MCF 10A (cell line): ENCODE data around the gene THADA. TPM values are rescaled to one million over a fixed set of nuclear protein-coding genes. Genes with fewer than 3 reads are reported as not detected.

Experiments
- BruUV-seq: library from RNA; stranded (reverse); fragments of 400-500 nt; replicated peaks from 2 replicates; lab custom pipeline; 2021; lab: Mats Ljungman, UMichigan
- CTCF ChIA-PET: fragments of 300-600 bp; sonication (Branson Sonifier 250); formaldehyde crosslinking; extraction: SDS; loops from one replicate; lab custom pipeline; 2021; ENCODE audit warnings: antibody characterized with exemption, inconsistent platforms; lab: Yijun Ruan, JAX
- POLR2A ChIA-PET: fragments of 300-600, 350-650 bp; sonication (Branson Sonifier 250); formaldehyde crosslinking; extraction: SDS; loops from one replicate; lab custom pipeline; 2020; ENCODE audit warnings: antibody characterized with exemption, inconsistent platforms; lab: Yijun Ruan, JAX
- DNase-seq: peaks from one replicate; pipeline ENCODE4 v3.0.0-alpha.2; 2018; ENCODE audit not compliant: unreplicated experiment
- H3K27ac Mint-ChIP-seq: one replicate; pipeline ENCODE4 v1.8.0; 2022; ENCODE audit warnings: mild to moderate bottlenecking, low read depth, mixed read lengths; ENCODE audit not compliant: unreplicated experiment
- H3K27me3 Mint-ChIP-seq: one replicate; pipeline ENCODE4 v1.8.0; 2022; ENCODE audit warnings: mixed read lengths; ENCODE audit not compliant: insufficient read depth, unreplicated experiment
- H3K36me3 Mint-ChIP-seq: one replicate; pipeline ENCODE4 v1.8.0; 2022; ENCODE audit warnings: mild to moderate bottlenecking, moderate library complexity, mixed read lengths; ENCODE audit not compliant: insufficient read depth, unreplicated experiment
- H3K4me1 Mint-ChIP-seq: one replicate; pipeline ENCODE4 v1.8.0; 2022; ENCODE audit warnings: mixed read lengths; ENCODE audit not compliant: insufficient read depth, unreplicated experiment
- H3K4me3 Mint-ChIP-seq: one replicate; pipeline ENCODE4 v1.8.0; 2022; ENCODE audit warnings: mild to moderate bottlenecking, moderate library complexity, mixed read lengths; ENCODE audit not compliant: unreplicated experiment
- H3K9me3 Mint-ChIP-seq: one replicate; pipeline ENCODE4 v1.8.0; 2022; ENCODE audit warnings: mixed read lengths; ENCODE audit not compliant: unreplicated experiment
- intact Hi-C: fragments of 100-400 bp; cut with micrococcal nuclease; formaldehyde crosslinking; loops from 2 replicates; pipeline ENCODE4 v1.14.1; 2022
- total RNA-seq: library from RNA; stranded (reverse); gene quantifications from 2 replicates; pipeline ENCODE4 v1.2.3, GENCODE V29; 2022
- TF ChIP-seq, protein P1 (sequence below): fragments of 200-600 bp; IDR thresholded peaks from one replicate; pipeline ENCODE4 v1.8.0; 2022; ENCODE audit warnings: antibody characterized with exemption, mild to moderate bottlenecking; ENCODE audit not compliant: unreplicated experiment

THADA gene
- total RNA-seq, 1 experiment from 2014 or later, result 49.8 TPM

DNA sequence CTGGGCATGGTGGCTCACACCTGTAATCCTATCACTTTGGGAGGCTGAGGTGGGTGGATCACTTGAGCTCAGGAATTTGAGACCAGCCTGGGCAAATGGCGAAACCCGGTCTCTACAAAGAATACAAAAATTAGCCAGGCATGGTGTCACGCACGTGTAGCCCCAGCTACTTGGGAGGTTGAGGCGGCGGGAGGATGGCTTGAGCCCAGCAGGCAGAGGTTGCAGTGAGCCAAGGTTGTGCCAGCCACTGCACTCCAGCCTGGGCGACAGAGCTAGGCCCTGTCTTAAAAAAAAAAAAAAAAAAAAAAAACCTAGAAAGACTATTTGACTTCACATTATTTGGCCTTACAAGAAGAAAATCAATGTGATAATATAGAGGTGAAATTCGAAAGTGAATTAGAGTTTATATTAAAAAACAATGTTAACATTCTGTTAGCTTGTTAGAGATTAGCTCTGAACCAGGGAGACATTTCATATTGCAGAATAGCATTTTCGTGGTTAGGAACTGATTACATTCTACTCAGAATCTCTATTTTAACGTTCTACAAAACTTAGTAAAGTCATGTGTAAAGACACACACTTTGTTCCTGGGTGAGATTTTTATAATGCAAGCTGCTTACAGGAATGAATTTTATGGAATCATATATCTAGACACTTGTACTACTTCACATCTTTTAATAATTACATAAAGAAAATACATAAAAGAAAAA, 120.5 kb downstream of the THADA start:
- CTCF ChIA-PET, result interaction anchor here (0.6 to 2.5 kb wide), 5 partner anchors 9 to 246 kb away, joined by 3 to 15 read pairs (median 3); no protein-coding TSS in a partner anchor
- Mint-ChIP-seq H3K9me3 (no peaks in the 10 kb centered on the region), H3K27me3 (no peaks in the 10 kb centered on the region), H3K4me1 (peaks cover 24% of the 10 kb centered on the region), H3K36me3 (peaks cover 15% of the 10 kb centered on the region), H3K4me3 (no peak overlapping the region), H3K27ac (no peak overlapping the region)
- TF ChIP-seq, protein P1, sequence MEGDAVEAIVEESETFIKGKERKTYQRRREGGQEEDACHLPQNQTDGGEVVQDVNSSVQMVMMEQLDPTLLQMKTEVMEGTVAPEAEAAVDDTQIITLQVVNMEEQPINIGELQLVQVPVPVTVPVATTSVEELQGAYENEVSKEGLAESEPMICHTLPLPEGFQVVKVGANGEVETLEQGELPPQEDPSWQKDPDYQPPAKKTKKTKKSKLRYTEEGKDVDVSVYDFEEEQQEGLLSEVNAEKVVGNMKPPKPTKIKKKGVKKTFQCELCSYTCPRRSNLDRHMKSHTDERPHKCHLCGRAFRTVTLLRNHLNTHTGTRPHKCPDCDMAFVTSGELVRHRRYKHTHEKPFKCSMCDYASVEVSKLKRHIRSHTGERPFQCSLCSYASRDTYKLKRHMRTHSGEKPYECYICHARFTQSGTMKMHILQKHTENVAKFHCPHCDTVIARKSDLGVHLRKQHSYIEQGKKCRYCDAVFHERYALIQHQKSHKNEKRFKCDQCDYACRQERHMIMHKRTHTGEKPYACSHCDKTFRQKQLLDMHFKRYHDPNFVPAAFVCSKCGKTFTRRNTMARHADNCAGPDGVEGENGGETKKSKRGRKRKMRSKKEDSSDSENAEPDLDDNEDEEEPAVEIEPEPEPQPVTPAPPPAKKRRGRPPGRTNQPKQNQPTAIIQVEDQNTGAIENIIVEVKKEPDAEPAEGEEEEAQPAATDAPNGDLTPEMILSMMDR, result no peak
- intact Hi-C loops, result no loop called here
- DNase-seq, result no peak
- POLR2A ChIA-PET, result interaction anchor here (1.2 to 2.5 kb wide), 2 partner anchors 11 to 135 kb away, joined by 5 to 9 read pairs; no protein-coding TSS in a partner anchor
- no TSS peak for BruUV-seq

DNA sequence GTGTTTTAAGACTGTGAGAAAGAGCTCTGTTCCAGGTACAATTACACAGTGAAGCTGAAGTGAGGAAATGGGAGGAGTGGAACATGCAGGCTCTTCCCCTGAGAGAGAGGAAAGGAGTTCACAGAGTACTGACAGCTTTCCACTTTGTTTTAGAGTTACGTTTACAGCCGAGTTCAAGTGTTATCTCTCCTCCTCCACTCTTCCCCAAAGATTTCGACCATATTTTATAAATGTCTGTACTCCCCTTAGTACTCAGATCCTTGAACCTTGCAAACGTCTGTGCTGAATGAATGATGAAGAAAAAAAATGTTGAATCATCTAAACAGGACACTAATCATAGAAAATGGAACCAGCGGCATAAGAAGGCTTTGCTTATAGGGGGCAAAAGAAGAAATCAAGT, 121.6 kb downstream of the THADA start:
- Mint-ChIP-seq H3K27me3 (no peaks in the 10 kb centered on the region), H3K27ac (peak overlapping the region; percentile 13), H3K4me1 (peaks cover 25% of the 10 kb centered on the region), H3K4me3 (no peak overlapping the region), H3K9me3 (no peaks in the 10 kb centered on the region), H3K36me3 (peaks cover 6% of the 10 kb centered on the region)
- DNase-seq, result no peak
- no TSS peak for BruUV-seq
- intact Hi-C loops, result no loop called here
- CTCF ChIA-PET, result interaction anchor here (1.1 kb wide), 1 partner anchor 245 kb away, joined by 4 read pairs; no protein-coding TSS in a partner anchor
- POLR2A ChIA-PET, result interaction anchor here (0.6 to 2.5 kb wide), 2 partner anchors 10 to 171 kb away, joined by 3 to 9 read pairs; no protein-coding TSS in a partner anchor
- TF ChIP-seq, protein P1, result no peak

DNA sequence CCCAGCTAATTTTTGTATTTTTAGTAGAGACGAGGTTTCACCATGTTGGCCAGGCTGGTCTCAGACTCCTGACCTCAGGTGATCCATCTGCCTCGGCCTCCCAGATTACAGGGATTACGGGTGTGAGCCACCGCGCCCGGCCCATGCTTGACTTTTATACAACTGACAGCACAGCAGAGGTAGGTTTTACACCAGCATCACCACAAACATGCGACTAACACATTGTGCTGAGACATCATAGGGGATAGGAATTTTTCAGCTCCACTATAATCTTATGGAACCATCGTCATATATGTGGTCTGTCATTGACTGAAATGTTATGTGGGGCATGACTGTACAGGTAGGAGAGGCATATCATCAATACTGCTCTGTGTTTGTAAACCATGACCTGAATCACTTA, 122.1 kb downstream of the THADA start:
- CTCF ChIA-PET, result interaction anchor here (0.7 to 1.2 kb wide), 2 partner anchors 11 to 204 kb away, joined by 3 to 4 read pairs; no protein-coding TSS in a partner anchor
- intact Hi-C loops, result no loop called here
- H3K36me3 Mint-ChIP-seq, result peaks cover 6% of the 10 kb centered on the region
- no peaks in the 10 kb centered on the region for H3K27me3 Mint-ChIP-seq
- POLR2A ChIA-PET, result interaction anchor here (0.6 to 2.5 kb wide), 4 partner anchors 9 to 171 kb away, joined by 3 to 10 read pairs (median 7); no protein-coding TSS in a partner anchor
- no peak for DNase-seq
- peaks cover 27% of the 10 kb centered on the region for H3K4me1 Mint-ChIP-seq
- TF ChIP-seq, protein P1, result no peak
- no peaks in the 10 kb centered on the region for H3K9me3 Mint-ChIP-seq
- BruUV-seq, result no TSS peak
- peak overlapping the region; percentile 13 for H3K27ac Mint-ChIP-seq
- H3K4me3 Mint-ChIP-seq, result no peak overlapping the region

DNA sequence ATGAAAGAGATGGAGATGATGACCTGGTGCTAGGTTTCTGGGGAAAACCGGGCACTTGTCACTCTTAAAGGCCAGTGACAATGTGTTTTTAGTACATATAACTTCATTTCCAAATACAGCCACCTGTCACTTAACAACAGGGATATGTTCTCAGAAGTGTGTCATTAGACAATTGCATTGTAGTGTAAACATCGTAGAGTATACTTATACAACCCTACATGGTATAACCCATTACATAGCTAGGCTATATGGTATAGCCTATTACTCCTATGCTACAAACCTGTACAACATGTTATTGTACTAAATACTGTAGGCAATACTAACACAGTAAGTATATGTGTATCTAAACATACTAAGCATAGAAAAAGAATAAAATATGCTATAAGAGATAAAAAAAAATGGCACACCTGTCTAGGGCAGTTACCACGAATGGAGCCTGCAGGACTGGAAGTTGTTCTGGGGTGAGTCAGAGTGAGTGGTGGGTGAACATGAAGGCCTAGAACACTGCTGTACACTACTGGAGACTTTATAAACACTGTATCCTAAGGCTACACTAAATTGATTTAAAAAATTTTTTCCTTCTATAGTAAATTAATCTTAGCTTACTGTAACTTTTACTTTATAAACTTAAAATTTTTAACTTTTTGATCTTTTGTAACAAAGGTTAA, 123.2 kb downstream of the THADA start:
- peaks cover 27% of the 10 kb centered on the region for H3K4me1 Mint-ChIP-seq
- H3K9me3 Mint-ChIP-seq, result no peaks in the 10 kb centered on the region
- TF ChIP-seq, protein P1, result no peak

More for the DNA sequence above, 123.2 kb downstream of the THADA start:
- Mint-ChIP-seq H3K27ac (no peak overlapping the region), H3K36me3 (peaks cover 6% of the 10 kb centered on the region), H3K4me3 (no peak overlapping the region), H3K27me3 (no peaks in the 10 kb centered on the region)
- intact Hi-C loops, result no loop called here
- DNase-seq, result no peak
- ChIA-PET POLR2A (interaction anchor here (0.6 to 1.4 kb wide), 6 partner anchors 8 to 521 kb away, joined by 3 to 10 read pairs (median 3); no protein-coding TSS in a partner anchor), CTCF (interaction anchor here (0.7 to 1.2 kb wide), 3 partner anchors 12 to 243 kb away, joined by 3 to 4 read pairs (median 4); no protein-coding TSS in a partner anchor)
- BruUV-seq, result no TSS peak
